NCI-H460 (cell line): ENCODE measurements around the gene EPYC. TPM values are rescaled to one million over a fixed set of nuclear protein-coding genes. Genes with fewer than 3 reads are reported as not detected.

Source experiments
- DNase-seq: peaks from one replicate; pipeline ENCODE4 v3.0.0-alpha.2; 2016; ENCODE audit warnings: low read depth; ENCODE audit errors: extremely low read depth
- total RNA-seq: library from RNA; depleted of rRNA; stranded (reverse); fragments of >200 nt; shearing (Covaris generic); gene quantifications from 2 replicates; pipeline ENCODE4 v1.2.3, GENCODE V29; 2014; rRNA removed

Gene EPYC
- total RNA-seq, 1 experiment from 2014 or later, result not detected

DNA sequence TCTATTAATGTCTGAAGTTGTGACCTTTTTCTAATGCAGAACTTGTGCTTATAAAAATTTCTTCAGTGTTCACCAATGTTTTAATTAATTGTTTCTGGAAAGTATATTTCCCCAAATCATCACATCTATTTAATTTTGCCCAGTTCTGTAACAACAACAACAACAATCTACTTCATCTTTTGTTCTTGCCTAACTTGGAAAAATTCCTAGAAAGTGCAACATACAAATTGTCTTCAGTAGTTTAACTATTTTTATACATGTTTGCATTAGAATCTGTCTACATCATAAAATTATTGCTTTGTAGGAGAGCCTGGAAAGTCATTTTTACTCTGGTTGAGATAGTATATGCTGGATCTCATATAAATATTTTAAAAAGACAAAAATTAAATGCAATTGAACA is 88.3 kb downstream of the EPYC start:
- DNase-seq, result no peak

DNA sequence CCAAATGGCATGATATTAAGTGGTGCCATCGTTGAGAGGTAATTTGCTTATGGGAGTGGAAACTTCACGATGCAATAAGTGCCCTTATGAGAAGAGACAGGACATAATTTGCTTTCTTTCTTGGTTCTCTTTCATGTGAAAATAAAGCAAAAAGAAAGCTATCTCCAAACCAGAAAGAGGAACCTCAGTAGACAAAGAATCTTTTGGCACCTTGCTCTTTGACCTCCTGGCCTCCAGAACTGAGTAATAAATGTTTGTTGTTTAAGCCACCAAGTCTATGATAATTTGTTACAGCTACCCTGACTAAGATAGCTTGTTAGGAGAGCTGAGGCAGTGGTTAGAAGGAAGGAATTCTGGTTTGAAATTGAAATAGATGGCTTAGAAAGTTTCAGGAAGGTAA is 89.4 kb downstream of the EPYC start:
- DNase-seq, result no peak

Other genes starting within 250 kb of the EPYC start
- gene CCER1, start 49.8 kb downstream of the EPYC start, total RNA-seq, result not detected in 2 replicates
- not detected in 2 replicates for gene KERA, start 53.1 kb upstream of the EPYC start, total RNA-seq
- 15.0 and 18.5 TPM in 2 replicates for gene LUM, start 106.5 kb upstream of the EPYC start, total RNA-seq
- 1.8 and 3.3 TPM in 2 replicates for gene DCN, start 177.8 kb upstream of the EPYC start, total RNA-seq